Measurements from ENCODE around the gene PSMA5.
"Not testable (repeated sequence)": the region's sequence is repeated elsewhere in the genome, so short reads cannot be mapped to it uniquely, and the experiment has no call there.

The PSMA5 gene

DNA sequence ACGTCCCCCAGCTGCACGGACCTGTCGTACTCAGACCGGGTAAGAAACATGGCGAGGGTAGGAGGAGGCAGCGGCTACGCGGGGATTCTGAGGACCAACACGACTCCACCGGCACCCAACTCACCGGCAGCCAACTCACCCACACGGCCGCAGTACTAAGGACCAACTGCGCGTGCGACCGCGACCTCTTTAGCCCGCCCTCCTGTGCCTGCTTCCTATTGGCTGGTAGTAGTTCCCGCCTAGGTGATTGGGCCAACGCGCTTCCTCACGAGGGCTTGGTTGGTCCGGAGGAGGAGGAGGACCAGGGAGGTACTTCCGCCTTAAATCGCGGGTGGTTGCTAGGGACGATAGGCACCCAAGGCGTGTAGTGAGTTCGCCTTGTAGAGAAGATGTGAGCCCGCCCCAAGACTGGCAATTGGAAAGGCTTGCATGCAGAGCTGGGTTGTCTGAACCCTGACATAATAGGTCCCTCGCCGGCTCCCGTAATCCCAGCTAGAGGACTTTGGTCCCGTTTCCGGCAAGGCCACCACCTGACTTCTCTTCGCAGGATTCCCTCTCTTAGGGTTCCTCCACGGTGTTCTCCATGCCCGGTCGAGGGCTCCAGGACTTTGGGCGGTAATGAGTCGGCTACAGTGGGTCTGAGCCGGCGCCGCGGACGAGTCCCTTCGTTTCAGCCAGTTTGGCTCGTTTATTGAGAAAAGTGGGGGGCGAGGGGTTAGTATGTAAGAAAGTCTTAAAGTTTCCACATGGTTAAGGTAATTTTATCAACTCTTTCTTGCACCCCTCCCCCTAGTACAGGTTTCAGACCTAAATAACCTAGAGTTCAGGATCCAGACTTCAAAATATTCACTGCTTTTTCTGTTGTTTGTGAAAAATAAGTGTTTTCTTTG, at the start of gene PSMA5:
Gene PSMA5 (minus strand): TSS at position 168 of the 890 bp plus-strand sequence. CDS start 118 bp downstream, at position 50.
- FAIRE-seq: peak; percentile 30

DNA sequence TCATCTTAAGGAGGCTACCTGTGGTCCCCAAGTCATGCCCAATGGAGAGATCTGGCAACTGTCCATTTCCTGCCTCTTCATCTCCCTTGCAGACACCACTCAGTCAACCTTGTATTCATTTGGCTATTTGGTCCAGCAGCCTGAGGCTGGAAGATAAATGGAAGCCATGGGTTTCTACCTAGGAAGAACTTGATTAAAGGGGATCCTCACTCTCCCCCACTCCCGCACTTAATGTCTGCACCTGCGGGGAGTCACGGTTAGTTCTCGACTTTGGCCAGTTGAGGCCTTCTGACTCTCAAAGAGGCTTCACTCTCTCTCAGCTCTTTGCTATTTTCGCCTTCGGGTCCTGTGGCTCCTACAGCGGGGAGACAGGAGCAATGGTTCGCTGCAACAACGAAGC, 49.0 kb upstream of the PSMA5 start:
- FAIRE-seq: no peak

DNA sequence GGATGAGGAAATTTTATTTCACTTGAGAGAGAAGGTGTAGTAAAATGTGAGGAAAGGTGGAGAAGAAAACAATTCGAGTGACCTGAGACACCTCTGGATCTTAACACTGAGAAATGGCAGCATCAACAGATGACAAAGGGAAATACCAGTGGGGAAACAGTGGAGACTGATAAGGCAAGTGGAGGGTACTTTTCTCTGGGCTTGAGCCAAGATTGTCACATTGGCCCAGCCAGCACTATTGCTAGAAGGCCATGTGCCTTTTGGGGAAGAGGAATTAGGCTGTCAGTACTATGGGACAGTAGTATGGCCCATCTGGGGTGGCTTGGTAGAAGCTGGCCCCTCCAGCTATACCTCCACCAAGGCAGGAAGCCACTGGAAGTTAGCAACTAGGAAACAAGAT, 48.4 kb upstream of the PSMA5 start:
- no peak for FAIRE-seq

DNA sequence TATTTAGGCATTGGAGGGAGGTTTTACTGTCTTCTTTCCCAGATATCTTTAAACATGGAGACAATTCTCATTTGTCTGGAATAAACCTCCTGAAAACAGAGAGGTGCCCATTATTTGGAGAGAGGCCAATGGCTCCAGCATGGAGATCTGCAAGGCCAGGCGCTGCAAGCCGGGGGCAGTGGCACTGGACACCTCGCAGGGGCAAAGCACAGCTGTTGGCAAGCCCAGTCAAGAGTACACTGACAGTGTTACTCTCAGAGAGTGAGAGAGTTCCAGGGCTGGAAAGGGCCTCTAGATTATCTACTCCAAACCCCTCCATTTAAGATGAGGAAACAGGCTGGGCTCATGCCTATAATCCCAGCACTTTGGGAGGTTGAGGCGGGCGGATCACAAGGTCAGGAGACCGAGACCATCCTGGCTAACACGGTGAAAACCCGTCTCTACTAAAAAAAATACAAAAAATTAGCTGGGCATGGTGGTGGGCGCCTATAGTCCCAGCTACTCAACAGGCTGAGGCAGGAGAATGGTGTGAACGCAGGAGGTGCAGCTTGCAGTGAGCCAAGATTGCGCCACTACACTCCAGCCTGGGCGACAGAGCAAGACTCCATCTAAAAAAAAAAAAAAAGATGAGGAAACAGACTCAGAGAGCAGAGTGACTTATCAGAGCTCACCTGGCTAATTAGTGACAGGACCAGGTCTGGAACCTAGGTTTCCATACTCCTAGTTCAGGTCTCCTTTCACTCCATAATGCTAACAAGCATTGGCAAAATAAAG, 47.2 kb upstream of the PSMA5 start:
- not testable (repeated sequence) for FAIRE-seq

DNA sequence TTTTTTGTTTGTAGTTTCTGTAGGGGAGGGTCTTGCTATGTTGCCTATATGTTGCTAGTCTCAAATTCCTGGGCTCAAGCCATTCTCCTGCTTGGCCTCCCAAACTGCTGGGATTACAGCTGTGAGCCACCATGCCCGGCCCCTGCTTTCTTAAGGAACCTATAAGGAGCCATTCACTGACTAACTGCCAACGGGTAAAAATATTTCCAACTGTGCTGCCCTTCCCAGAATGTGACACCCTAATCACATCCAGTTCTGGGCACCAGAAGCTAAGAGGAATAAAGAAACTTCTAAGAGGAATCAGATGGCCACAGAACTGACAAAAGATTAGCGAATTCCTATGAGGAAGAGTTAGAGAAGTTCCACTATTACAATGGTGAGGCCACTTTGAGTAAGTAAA, 46.5 kb upstream of the PSMA5 start:
- no peak for FAIRE-seq

DNA sequence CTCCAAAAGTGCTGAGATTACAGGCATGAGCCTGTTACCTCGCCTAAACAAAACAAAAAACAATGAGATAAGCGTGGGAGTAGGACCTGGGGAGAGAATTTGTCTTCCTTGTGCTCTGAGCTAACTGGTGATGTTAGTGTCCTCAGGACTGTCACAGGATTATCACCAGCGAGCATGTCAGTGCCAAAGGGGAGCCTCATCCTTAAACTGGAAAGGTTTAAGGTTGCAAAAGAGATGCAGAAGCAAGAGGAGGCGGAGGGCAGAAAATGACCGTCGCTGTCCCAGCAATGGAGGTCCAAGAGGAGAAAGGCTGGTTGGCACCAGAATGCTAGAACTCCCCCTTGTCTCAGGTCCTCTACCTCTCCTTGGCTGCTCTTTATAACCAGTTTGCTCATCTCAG, 44.0 kb upstream of the PSMA5 start:
- FAIRE-seq: no peak

DNA sequence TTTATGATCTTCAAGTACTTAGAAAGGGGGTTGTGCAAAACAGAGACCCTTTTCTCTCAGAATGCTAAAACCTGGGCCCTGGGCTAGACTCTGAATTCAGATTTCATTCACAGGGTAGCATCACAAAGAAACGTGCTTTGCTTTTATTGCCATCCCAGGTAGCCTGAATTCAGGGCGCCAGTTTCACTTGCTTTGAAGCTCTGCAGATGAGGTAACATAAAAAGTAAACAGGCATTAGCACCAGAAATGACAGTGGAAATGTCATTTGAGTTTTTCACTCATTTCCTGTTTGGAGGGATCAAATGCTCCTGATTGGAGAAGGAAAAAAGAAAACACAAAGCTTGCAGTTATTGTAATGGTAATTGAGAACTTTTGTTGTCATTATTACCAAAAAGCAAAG, 42.7 kb upstream of the PSMA5 start:
- no peak for FAIRE-seq

DNA sequence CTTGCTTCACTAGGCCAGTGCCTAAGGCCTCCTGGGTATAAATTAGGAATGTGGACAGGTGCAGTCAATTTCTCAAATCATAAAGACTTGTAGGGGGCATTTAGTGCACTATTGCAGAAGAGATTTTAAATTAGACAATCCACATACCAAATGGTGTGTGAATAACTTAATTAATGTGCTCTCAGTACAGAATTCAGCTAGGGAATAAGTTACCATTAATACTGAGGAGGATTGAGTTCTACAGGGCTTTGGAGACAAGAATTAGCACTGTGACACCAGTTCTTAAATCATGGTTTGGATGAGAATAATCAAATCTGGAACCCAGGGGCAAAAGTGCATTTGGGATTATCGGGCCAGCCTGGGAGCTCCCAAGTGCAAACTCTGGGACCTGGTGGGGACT, 41.8 kb upstream of the PSMA5 start:
- FAIRE-seq: no peak

DNA sequence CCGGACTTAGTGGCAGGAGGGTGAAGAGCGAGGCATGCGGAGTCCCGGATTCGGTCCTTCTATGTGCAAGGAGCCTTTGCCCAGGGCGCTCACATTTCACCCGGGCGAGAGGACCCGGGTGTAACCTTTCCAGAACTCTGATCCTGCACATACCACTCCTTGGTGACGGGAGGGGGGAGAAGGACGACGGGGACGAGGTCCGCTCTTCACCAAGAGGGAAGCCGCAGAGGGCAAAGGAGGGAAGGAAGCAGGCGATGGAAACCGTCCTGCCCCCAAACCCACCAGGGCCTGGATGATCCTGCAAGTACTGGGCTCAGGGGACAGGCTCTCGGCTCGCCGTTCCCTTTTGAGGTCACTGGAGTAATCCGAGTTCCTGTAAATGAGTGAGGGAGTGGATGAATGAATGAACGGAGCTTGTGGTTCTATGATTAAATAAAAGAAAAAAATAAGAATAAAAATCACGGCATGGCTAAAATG, 41.1 kb upstream of the PSMA5 start:
- no peak for FAIRE-seq

DNA sequence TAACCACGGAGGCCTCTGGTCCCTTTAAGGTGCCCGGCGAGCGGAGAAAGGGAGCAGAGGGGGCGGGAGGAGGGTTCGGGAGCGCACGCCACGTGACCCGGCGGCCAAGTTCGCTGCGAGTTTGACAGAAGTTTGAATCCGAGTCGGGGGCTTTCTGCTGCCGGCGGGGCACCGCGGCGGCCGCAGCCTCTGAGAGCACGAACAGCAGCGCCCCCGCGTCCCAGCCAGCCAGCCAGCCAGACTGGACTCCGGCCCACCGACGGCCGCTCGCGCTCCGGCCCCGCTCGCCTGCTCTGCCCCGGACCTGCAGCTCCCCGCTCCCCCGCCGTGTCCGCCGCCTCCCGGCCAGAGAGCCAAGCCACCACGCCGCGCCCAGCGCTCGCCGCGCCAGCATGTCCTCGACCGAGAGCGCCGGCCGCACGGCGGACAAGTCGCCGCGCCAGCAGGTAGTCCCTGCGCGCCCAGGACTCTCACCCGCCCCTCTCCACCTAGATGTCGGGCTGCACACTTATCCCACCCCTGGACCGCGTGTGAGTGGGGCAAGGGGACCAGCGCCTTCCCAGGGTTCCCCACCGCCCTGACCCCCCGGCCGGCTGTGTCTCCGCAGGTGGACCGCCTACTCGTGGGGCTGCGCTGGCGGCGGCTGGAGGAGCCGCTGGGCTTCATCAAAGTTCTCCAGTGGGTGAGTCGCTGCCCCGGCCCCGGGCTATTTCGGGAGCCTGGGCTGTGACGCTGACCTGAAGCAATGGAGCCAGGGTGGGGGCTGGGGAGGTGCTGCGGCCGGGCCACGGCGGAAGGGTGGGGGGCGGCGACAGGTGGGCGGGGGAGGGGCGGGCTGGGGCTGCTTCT, 40.4 kb upstream of the PSMA5 start, which contains the start of gene SYPL2:
Gene SYPL2 (plus strand): TSS at position 95 of the 849 bp plus-strand sequence. CDS start 298 bp downstream, at position 393.
- FAIRE-seq: no peak

DNA sequence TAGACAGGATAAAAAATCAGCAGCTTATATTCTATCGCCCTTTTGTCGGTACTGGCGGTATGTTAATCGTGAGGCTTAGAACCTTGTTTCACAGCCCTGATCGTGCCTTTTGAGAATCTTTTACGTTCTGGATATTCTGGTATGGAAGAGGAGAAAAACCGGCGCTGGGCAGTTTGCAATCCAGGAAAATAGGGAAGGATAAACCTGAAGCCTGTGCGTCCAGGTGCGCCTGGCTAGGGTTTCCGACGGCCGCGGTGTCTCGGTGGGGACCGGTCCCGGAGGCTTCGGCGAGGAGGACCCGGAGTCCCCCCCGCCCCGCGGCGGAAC, 39.8 kb upstream of the PSMA5 start:
- no peak for FAIRE-seq

DNA sequence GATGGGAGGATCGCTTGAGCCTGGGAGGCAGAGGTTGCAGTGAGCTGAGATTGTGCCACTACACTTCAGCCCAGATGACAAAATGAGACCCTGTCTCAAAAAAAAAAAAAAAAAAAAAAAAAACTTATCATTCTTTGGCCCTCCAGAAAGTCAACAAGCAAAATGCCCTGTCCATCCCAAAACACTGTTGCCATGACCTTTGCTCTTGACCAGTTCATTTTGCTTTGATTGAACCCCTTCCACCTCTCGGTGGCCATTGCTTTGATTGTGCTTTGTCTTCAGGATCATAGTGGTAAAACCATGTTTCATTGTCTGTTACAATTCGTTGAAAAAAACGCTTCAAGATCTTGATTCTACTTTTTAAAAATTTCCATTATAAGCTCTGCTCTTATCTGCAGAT, 31.6 kb upstream of the PSMA5 start:
- no peak for FAIRE-seq

DNA sequence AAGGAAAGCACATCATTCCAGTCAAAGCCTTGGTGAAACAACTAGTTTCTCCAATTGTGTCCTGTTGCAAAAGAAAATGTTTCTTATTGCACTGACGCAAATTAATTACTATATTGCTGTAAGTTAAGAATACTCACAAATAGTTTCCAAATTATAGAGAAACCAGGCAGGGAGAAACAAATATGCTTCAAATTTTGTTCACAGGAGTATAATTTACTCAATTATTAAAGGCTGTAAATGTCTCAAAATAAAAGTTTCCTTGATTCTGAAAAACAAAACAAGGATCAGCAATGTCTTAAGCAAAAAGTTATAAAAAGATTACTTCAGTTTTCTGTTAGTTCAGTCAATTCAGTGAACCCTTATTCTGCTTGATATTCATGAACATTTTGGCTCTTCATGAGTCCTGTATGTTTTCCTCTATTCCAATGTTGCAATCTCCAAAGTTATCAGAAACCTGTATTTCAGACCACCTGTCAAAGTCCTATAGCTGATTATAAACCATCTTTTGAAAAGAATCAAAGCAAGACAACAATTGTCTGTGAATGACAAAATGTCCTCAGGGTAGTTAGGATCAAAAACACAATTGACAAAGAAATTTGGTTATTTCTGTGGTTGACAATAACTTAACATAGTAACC, 28.4 kb upstream of the PSMA5 start:
- FAIRE-seq: no peak

DNA sequence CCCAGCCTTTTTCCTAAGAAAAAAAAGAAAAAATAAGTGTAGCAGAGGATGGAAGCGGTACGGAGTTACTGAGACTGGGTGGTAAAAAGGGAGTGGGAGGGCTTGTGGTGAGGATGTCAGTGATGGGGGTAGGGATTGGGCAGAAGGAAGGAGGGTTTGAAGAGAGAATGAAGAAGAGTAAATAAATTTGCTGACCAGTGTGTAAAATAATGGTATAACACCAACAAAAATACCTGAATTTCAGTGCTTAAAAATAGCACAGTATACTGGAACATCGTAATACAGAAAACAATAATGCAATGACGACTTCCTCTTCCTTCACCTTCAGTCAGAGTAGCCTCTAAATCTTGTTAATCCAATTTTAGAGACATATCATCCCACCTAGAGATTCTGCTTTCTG, 21.3 kb upstream of the PSMA5 start:
- no peak for FAIRE-seq

DNA sequence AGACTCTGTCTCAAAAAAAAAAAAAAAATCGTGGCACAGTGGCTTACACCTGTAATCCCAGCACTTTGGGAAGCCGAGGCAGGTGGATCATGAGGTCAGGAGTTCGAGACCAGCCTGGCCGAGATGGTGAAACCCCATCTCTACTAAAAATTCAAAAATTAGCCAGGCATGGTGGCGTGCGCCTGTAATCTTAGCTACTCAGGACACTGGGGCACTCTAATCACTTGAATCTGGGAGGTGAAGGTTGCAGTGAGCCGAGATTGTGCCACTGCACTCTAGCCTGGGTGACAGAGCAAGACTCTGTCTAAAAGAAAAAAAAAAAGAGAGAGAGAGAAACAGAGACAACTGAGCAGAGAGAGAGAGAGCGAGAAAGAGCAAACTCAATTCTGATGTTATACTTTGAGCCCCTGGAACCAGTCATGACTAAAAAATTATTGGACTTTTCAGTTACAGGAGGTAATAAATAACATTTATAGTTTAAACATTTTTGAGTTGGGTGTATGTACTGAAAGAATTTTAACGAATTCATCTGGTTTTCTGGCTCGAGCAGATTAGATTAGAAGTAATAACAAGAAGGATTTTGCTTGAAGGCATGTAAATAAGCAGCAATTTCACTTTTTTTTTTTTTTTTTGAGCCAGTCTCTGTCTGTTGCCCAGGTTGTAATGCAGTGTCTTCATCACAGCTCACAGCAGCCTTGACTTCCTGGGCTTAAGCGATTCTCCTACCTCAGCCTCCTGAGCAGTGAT, 19.9 kb upstream of the PSMA5 start:
- FAIRE-seq: not testable (repeated sequence)

DNA sequence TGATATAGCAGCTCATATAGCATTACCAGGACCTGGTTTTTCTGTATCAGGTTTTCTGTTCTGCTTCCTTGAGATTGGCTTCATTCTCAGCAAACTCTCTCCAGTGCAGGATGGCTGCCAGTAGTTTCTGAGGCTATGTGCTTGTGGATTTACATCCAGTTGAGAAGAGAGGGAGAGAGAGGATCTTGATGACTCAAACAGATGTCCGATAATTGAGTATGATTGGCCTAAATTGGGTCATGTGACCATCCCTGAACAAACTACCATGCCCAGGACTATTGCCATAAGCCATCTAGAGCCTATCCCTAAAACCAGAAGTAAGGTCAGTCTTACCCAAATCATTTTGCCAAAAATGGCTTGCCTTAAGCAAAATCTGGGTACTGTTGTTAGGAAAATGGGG, 18.1 kb upstream of the PSMA5 start:
- no peak for FAIRE-seq

DNA sequence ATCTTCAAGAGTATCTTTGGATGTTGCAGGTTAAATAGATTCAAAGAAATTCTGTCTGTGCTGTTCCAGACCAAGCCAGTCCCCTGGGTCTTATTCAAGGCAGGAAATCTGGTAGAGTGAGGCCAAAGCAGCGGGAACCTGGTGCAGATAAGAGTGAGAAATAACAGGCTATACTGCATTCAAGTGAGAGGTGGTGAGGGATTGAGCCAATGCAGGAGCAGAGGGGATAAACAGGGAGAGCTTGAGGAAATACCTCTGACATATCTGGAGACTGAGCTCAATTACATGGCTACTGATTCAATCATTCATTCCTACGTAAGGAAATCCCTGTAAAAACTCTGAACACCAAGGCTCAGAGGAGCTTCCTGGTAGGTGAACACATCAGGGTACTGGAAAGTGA, 17.2 kb upstream of the PSMA5 start:
- FAIRE-seq: no peak

DNA sequence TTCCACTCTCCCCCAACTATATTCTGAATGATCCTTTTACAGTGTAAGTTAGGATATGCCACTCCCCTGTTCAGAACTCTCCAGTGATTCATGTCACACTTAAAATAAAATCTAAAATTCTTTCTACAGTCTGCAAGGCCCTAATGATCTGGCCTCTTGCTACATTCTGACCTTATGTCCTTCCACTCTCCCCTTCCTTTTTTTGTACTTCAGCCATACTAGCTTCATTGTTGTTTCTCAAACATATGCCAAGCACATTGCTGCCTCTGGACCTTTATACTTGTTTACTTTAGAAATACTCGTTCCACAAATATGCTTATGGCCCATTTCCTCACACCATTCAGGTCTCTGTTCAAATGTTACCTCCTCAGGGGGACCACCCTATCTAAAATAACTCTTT, 14.8 kb upstream of the PSMA5 start:
- FAIRE-seq: no peak

DNA sequence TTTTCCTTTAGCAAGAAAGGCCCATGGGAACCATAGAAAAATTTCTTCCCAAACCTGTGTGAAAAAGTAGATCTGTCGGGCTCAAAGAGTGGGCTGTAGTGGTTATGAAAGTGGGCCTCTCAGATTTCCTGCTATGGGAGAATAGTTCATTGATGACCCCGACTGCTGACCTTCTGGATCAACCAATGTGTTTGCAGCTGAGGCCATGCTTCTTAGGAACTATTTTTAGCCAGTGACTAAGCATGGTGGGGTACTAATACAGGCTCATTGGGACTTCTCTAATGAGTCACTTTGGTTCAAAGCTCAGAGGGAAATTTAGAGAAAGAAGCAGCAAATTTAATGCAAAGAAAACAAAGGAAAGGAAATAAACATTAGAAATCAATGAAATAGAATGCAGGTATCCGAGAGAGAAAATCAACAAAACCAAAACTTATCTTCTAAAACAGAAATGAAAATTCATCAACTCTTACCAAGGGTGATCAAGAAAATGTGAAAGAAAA, 12.6 kb upstream of the PSMA5 start:
- no peak for FAIRE-seq

DNA sequence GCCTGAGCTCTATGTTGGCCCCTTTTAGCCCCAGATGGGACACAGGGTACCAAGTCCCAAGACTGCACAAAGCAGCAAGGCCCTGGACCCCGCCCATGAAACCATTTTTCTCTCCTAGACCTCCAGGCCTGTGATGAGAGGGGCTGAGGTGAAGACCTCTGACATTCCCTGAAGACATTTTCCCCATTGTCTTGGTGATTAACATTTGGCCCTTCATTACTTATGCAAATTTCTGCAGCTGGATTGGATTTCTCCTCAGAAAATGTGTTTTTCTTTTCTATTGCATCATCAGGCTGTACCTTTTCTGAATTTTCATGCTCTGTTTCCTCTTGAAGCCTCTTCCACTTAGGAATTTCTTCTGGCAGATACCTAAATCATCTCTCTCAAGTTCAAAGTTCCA, 8.2 kb upstream of the PSMA5 start:
- no peak for FAIRE-seq

DNA sequence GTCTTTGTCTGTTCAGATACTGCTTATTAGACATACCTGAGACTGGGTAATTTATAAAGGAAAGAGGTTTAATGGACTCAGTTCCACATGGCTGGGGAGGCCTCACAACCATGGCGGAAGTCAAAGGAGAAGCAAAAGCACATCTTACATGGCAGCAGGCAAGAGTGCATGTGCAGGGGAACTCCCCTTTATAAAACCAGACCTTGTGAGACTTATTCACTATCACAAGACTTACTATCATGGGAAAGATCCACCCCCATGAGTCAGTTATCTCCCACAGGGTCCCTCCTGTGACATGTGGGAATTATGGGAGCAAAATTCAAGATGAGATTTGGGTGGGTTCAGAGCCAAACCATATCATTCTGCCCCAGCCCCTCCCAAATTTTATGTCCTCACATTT, 7.1 kb upstream of the PSMA5 start:
- FAIRE-seq: no peak

DNA sequence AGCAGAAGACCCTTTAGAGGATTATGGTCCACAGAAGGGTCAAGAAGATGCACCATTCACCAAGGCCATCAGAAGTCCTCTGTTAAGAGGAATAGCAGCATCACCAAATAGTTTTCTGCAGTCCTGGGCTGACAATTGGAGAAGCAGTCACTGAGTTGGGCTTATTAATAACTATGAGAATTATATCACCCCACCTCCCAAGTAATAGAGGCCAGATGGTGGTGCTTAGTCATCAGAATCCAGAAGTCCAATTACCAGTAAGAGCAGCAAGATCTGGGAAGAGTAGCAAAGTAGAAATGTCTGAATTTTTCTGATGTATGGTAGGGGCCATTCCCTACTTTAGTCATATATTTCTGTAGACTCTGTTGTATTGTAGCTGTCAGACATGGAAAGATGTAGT, 6.1 kb upstream of the PSMA5 start:
- no peak for FAIRE-seq

All from islet of Langerhans (tissue), 1 donor.